ENCODE results near the gene ENTPD1.
"Not testable (repeated sequence)": the region's sequence is repeated elsewhere in the genome, so short reads cannot be mapped to it uniquely, and the experiment has no call there.

ENTPD1 gene

DNA sequence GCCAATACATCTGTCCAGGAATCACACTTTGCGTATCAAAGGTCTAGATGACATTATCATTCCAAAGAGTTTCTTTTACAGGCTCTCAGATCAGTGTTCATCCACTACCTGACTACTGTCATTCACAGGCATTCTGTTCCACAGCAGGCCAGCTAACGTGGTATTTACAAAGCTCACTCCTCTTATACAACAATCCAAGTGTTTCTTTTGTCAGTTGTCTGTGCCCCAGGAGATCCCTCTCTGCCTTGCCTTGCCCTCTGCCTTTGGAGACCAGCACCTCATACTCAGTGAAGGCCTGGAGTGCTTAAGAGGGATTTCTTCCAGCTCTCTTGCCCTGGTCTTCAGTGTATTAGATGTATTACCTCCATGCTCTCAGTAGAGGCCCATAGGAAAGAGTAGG lies 117.2 kb downstream of the ENTPD1 start:
- no peak for DNase-seq

DNA sequence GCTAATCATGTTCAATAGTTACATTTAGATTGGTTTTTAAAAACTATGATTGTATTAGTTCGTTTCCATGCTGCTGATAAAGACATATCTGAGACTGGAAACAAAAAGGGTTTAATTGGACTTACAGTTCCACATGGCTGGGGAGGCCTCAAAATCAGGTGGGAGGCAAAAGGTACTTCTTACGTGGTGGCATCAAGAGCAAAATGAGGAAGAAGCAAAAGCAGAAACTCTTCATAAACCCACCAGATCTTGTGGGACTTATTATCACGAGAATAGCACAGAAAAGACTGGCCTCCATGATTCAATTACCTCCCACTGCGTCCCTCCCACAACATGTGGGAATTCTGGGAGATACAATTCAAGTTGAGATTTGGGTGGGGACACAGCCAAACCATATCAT lies 117.7 kb downstream of the ENTPD1 start:
- no peak for DNase-seq

GRCh38 chr10:95874783-95875182 lies 118.8 kb downstream of the ENTPD1 start:
- DNase-seq: not testable (repeated sequence)

DNA sequence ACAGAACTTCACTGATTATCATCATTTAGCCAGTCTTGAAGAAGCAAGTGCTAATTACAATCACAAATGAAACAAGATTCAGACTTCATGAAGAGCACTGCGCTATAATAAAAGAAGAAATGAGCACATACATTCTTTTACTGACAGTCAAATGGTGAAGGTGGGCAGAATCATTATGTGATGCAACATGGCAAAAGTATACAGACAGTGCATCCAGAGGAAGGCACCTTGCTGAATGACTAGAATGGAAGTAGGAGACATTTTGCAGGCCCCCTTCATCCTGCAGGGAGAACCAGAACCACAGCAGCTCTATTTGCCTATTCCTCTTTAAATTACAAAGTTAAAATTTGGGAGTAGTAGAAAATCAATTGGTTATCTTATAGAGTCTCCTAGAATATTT lies 120.8 kb downstream of the ENTPD1 start:
- no peak for DNase-seq

DNA sequence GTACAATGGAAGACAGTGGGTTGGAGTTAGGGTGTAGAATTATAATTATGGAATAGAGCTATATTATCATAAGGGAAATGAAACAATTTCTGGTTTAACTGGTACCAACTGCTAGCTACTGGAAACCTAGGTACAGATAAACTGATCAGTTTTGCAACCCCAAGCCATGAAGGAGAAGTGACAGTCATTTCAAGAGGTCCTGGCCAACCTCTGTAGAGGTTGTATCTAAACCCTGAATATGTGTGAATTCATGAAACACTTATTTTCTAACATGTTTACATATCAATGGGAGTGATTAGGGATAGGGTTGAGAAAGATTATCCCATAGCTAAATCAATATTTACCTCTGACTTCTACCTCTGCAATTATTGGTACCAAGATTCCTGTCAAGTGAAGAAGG lies 121.9 kb downstream of the ENTPD1 start:
- DNase-seq: no peak

DNA sequence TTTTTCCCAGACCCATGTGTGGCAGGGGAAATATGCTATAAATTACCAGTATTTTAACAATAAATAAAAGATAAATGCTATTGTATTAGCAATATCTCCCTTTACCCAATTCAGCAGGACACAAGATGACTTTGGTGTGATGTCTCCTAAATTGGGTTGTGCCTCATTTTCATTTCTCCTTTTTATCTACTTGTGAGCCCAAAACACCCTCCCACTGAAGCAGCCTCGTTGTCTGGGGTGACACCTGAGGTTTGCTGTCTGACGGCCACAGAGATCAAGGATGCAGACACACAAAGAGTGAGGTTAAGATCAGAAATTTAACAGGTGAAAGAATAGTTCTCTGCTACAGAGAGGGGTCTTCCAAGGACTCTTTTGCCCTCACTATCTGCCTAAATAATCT lies 124.7 kb downstream of the ENTPD1 start:
- no peak for DNase-seq

GRCh38 chr10:95881316-95881715 lies 125.4 kb downstream of the ENTPD1 start:
- no peak for DNase-seq

- DNase-seq: no peak
Measured at GRCh38 chr10:95889830-95890229, 133.9 kb downstream of the ENTPD1 start.

GRCh38 chr10:95896071-95896850 lies 140.3 kb downstream of the ENTPD1 start:
- peak; percentile 89 for DNase-seq

- not testable (repeated sequence) for DNase-seq
Measured at GRCh38 chr10:95905897-95906580, 150.1 kb downstream of the ENTPD1 start.

GRCh38 chr10:95906677-95907455 lies 150.9 kb downstream of the ENTPD1 start:
- peak; percentile 93 for DNase-seq

GRCh38 chr10:95907456-95908253 lies 151.7 kb downstream of the ENTPD1 start, which contains the start of gene CC2D2B:
Gene CC2D2B (plus strand): TSS chr10:95907975. CDS start chr10:95911324, 3,349 bp downstream.
- peak; percentile 90 for DNase-seq

GRCh38 chr10:95908450-95908849 lies 152.5 kb downstream of the ENTPD1 start:
- no peak for DNase-seq

GRCh38 chr10:95909561-95909960 lies 153.6 kb downstream of the ENTPD1 start:
- DNase-seq: no peak

DNA sequence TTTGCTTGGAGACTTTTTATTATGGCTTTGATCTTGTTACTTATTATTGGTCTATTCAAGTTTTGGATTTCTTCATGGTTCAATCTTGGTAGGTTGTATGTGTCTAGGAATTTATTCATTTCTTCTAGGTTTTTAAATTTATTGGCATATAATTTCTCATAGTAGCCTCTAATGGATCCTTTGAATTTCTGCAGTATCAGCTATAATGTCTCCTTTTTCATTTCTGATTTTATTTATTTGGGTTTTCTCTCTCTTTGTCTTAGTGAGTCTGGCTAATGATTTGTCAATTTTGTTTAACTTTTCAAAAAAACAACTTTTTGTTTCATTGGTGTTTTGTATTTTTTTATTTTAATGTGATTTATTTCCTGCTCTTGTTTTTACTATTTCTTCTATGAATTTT lies 160.1 kb downstream of the ENTPD1 start:
- not testable (repeated sequence) for DNase-seq
